ENCODE data around the gene TNRC6C.

DNA sequence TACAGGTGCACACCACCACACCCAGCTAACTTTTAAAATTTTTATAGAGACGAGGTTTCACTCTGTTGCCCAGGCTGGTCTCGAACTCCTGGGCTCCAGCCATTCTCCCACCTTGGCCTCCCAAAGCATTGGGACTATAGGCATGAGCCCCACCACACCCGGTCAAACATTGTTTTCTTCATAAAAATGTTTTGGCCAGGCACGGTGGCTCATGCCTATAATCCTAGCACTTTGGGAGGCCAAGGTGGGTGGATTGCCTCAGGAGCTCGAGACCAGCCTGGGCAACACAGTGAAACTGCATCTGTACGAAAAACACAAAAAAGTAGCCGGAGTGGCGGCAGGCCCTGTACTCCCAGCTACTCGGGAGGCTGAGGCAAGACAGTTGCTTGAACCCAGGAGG is 157.9 kb downstream of the TNRC6C start:
- TF ChIP-seq, protein P1, sequence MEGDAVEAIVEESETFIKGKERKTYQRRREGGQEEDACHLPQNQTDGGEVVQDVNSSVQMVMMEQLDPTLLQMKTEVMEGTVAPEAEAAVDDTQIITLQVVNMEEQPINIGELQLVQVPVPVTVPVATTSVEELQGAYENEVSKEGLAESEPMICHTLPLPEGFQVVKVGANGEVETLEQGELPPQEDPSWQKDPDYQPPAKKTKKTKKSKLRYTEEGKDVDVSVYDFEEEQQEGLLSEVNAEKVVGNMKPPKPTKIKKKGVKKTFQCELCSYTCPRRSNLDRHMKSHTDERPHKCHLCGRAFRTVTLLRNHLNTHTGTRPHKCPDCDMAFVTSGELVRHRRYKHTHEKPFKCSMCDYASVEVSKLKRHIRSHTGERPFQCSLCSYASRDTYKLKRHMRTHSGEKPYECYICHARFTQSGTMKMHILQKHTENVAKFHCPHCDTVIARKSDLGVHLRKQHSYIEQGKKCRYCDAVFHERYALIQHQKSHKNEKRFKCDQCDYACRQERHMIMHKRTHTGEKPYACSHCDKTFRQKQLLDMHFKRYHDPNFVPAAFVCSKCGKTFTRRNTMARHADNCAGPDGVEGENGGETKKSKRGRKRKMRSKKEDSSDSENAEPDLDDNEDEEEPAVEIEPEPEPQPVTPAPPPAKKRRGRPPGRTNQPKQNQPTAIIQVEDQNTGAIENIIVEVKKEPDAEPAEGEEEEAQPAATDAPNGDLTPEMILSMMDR (IDR thresholded peaks at IDR 0.05) = no peak
- TF ChIP-seq POLR2A (IDR thresholded peaks at IDR 0.05) = no peak
